Hepatocyte (in vitro differentiated cells): Measurements from ENCODE around the gene HADHA. TPM values are rescaled to one million over a fixed set of nuclear protein-coding genes. Genes with fewer than 3 reads are reported as not detected.

Experiments
- DNase-seq: peaks from one replicate; pipeline ENCODE4 v3.0.0-alpha.2; 2016; ENCODE audit warnings: low spot score
- H2AFZ ChIP-seq: fragments of 200-600 bp; sonication (generic); 2 replicates; pipeline ENCODE4 v1.6.0; 2016; ENCODE audit warnings: antibody characterized with exemption, mild to moderate bottlenecking
- H3K27ac ChIP-seq: fragments of 200-600 bp; sonication (generic); 2 replicates; pipeline ENCODE4 v1.5.1; 2016; ENCODE audit warnings: mild to moderate bottlenecking
- H3K27me3 ChIP-seq: fragments of 200-600 bp; sonication (generic); 2 replicates; pipeline ENCODE4 v1.6.1; 2016
- H3K36me3 ChIP-seq: fragments of 200-600 bp; sonication (generic); replicated peaks from 2 replicates; pipeline ENCODE4 v1.5.1; 2016; ENCODE audit warnings: low read depth; ENCODE audit not compliant: insufficient read depth
- H3K4me1 ChIP-seq: fragments of 200-600 bp; sonication (generic); 2 replicates; pipeline ENCODE4 v1.5.1; 2016; ENCODE audit warnings: mild to moderate bottlenecking, moderate library complexity; ENCODE audit not compliant: insufficient read depth
- H3K4me2 ChIP-seq: fragments of 200-600 bp; sonication (generic); 2 replicates; pipeline ENCODE4 v1.6.0; 2016
- H3K4me3 ChIP-seq: fragments of 200-600 bp; sonication (generic); 2 replicates; pipeline ENCODE4 v1.5.1; 2016; ENCODE audit warnings: mild to moderate bottlenecking
- H3K79me2 ChIP-seq: fragments of 200-600 bp; sonication (generic); 2 replicates; pipeline ENCODE4 v1.6.0; 2017; ENCODE audit warnings: mild to moderate bottlenecking
- H3K9me2 ChIP-seq: fragments of 200-600 bp; sonication (generic); replicated peaks from 2 replicates; pipeline ENCODE4 v1.6.0; 2017; ENCODE audit warnings: mild to moderate bottlenecking; ENCODE audit not compliant: insufficient read depth
- H3K9me3 ChIP-seq: fragments of 200-600 bp; sonication (generic); 2 replicates; pipeline ENCODE4 v1.5.1; 2016; ENCODE audit warnings: low read depth, mild to moderate bottlenecking
- H4K20me1 ChIP-seq: fragments of 200-600 bp; sonication (generic); 2 replicates; pipeline ENCODE4 v1.6.0; 2016; ENCODE audit warnings: mild to moderate bottlenecking; ENCODE audit not compliant: insufficient read depth, poor library complexity, severe bottlenecking
- EZH2 ChIP-seq: fragments of 200-600 bp; sonication (generic); IDR thresholded peaks from 2 replicates; pipeline ENCODE4 v1.6.1; 2016; ENCODE audit warnings: antibody characterized with exemption, mild to moderate bottlenecking, borderline replicate concordance
- EZH2phosphoT487 ChIP-seq: fragments of 200-600 bp; sonication (generic); IDR thresholded peaks from one replicate; pipeline ENCODE4 v1.6.1; 2018; ENCODE audit warnings: antibody characterized with exemption, mild to moderate bottlenecking, low read depth, moderate library complexity; ENCODE audit not compliant: unreplicated experiment, severe bottlenecking
- WGBS: methylation state at CpG from one replicate; pipeline ENCODE4 v1.1.6; 2016; ENCODE audit warnings: low lambda C conversion rate; ENCODE audit errors: missing lambda C conversion rate; 5-methylcytosine and 5-hydroxymethylcytosine counted together
- polyA plus RNA-seq: library from polyadenylated mRNA; unstranded; fragments of >200 nt; fragmentation: Nextera tagmentation; extraction: Ambion mirVana; gene quantifications from 2 replicates; pipeline ENCODE4 v1.2.1, GENCODE V29; 2016
- total RNA-seq: library from RNA; depleted of rRNA; stranded (reverse); fragments of >200 nt; gene quantifications from 2 replicates; pipeline ENCODE4 v1.2.3, GENCODE V29; 2014
- TF ChIP-seq, protein P1 (sequence below): fragments of 200-600 bp; sonication (generic); IDR thresholded peaks from 2 replicates; pipeline ENCODE4 v1.5.1; 2016; ENCODE audit warnings: antibody characterized with exemption, mild to moderate bottlenecking; ENCODE audit not compliant: poor library complexity

HADHA gene
- total and polyA plus RNA-seq, 2 experiments from 2014 or later = 125 to 149 TPM

DNA sequence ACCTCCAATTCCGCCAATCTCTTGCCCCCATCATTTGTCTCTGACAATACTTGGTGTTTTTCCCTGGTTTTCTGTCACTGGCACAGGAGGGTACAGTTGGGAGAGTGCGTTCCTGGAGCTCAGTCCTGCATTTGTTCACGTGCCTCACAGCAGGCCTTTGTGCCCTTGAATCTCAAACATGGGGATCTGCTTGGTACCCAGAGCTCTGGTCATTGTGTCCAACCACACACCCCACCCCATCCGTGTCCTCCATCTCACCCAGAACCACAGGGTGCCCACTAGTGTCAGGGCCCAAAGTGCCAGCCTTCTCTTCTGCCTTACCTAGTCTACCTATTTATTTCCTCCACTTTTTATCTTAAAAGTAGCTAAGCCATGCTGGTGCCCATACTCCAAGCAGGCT lies 55.3 kb downstream of the HADHA start:
- Histone ChIP-seq H3K4me1 (peaks cover 6% of the 10 kb centered on the region), H3K9me2 (no peaks in the 10 kb centered on the region), H2AFZ (no peak overlapping the region), H3K4me2 (no peak overlapping the region), H3K4me3 (no peak overlapping the region), H3K36me3 (no peaks in the 10 kb centered on the region), H3K27ac (no peak overlapping the region), H3K27me3 (no peaks in the 10 kb centered on the region), H3K9me3 (no peaks in the 10 kb centered on the region), H4K20me1 (no peaks in the 10 kb centered on the region), H3K79me2 (no peaks in the 10 kb centered on the region)
- WGBS = 88% methylated on average over 4 of the region's 4 CpGs
- no peak for DNase-seq
- TF ChIP-seq, protein P1, sequence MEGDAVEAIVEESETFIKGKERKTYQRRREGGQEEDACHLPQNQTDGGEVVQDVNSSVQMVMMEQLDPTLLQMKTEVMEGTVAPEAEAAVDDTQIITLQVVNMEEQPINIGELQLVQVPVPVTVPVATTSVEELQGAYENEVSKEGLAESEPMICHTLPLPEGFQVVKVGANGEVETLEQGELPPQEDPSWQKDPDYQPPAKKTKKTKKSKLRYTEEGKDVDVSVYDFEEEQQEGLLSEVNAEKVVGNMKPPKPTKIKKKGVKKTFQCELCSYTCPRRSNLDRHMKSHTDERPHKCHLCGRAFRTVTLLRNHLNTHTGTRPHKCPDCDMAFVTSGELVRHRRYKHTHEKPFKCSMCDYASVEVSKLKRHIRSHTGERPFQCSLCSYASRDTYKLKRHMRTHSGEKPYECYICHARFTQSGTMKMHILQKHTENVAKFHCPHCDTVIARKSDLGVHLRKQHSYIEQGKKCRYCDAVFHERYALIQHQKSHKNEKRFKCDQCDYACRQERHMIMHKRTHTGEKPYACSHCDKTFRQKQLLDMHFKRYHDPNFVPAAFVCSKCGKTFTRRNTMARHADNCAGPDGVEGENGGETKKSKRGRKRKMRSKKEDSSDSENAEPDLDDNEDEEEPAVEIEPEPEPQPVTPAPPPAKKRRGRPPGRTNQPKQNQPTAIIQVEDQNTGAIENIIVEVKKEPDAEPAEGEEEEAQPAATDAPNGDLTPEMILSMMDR = no peak
- no peak for TF ChIP-seq EZH2
- TF ChIP-seq EZH2phosphoT487 = no peak

- Histone ChIP-seq H3K9me3 (no peaks in the 10 kb centered on the region), H3K4me2 (no peak overlapping the region), H3K27me3 (no peaks in the 10 kb centered on the region), H3K9me2 (no peaks in the 10 kb centered on the region), H4K20me1 (no peaks in the 10 kb centered on the region), H3K4me1 (peaks cover 6% of the 10 kb centered on the region), H3K36me3 (no peaks in the 10 kb centered on the region), H3K79me2 (no peaks in the 10 kb centered on the region), H2AFZ (no peak overlapping the region), H3K4me3 (no peak overlapping the region), H3K27ac (no peak overlapping the region)
- no peak for DNase-seq
- TF ChIP-seq EZH2 (no peak), EZH2phosphoT487 (no peak)
- TF ChIP-seq, protein P1 = no peak
- WGBS = 88% methylated on average over 16 of the region's 16 CpGs
These were observed 56.8 kb downstream of the HADHA start for GRCh38 chr2:26187537-26188104.

GRCh38 chr2:26187114-26187513 lies 57.3 kb downstream of the HADHA start:
- no peaks in the 10 kb centered on the region for H3K9me2 ChIP-seq
- no peak for TF ChIP-seq EZH2
- TF ChIP-seq, protein P1 = no peak
- no peak for TF ChIP-seq EZH2phosphoT487
- no peak overlapping the region for H3K4me3 ChIP-seq
- WGBS = 91% methylated on average over 15 of the region's 15 CpGs
- H3K27ac ChIP-seq = no peak overlapping the region
- H3K4me2 ChIP-seq = no peak overlapping the region
- no peak overlapping the region for H2AFZ ChIP-seq
- H3K27me3 ChIP-seq = no peaks in the 10 kb centered on the region
- H4K20me1 ChIP-seq = no peaks in the 10 kb centered on the region
- no peaks in the 10 kb centered on the region for H3K36me3 ChIP-seq
- H3K9me3 ChIP-seq = no peaks in the 10 kb centered on the region
- no peaks in the 10 kb centered on the region for H3K79me2 ChIP-seq
- peaks cover 6% of the 10 kb centered on the region for H3K4me1 ChIP-seq
- no peak for DNase-seq
